ENCODE measurements around the gene ALPK1. TPM values are rescaled to one million over a fixed set of nuclear protein-coding genes. Genes with fewer than 3 reads are reported as not detected.

ALPK1 gene
- total RNA-seq, 1 experiment from 2014 or later: 0.17 TPM

DNA sequence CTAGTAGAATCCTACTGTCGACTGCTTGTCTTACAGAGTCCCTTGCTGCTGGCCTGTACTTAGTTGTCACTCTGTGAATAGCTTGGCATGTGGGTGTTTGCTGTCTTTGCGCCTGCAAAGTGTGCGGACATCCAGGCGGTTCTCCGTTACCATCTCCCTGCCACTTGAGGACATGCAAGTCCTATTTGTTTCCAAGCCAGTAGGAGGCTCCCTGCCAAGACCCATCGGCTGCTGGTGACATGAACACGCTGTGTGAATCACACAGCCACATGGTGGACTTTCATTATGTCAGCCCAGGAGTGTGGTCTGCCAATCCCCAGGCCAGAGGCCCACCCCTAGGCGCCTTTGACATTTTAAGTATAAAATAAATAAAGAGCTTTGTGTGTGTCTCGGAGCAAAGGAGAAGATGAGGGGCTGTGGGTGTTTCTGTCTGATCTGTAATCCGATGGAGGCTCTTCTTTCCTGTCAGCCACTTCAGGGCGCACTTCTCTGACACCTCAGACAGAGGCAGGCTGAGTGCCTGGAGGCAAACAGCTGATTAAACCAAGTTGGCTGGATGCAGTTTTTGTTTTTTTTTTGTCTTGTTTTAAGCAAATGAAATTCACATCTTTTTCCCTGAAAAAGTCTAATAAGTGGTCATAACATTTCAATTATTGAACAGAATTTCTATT is 51.5 kb downstream of the ALPK1 start:
- H3K4me2 ChIP-seq (ENCODE audit: insufficient read depth, insufficient read length, low read length): no peak overlapping the region
- Mint-ChIP-seq H3K4me3 (no peak overlapping the region), H3K27ac (no peak overlapping the region)

More for the DNA sequence above, 51.5 kb downstream of the ALPK1 start:
- no peaks in the 10 kb centered on the region for H3K9me3 ChIP-seq (ENCODE audit: control insufficient read depth, low read depth, low read length)
- H3K4me1 ChIP-seq (ENCODE audit: insufficient read depth, low read length): no peaks in the 10 kb centered on the region
- no peaks in the 10 kb centered on the region for H4K20me1 ChIP-seq (ENCODE audit: control insufficient read depth, insufficient read depth, insufficient read length)
- H3K27ac ChIP-seq (ENCODE audit: insufficient read length, low read depth, low read length): no peak overlapping the region
- no peaks in the 10 kb centered on the region for H3K79me1 ChIP-seq (ENCODE audit: insufficient read depth, low read depth, low read length, poor library complexity, severe bottlenecking)
- no peak overlapping the region for H2BK15ac ChIP-seq (ENCODE audit: low read depth, low read length)
- H4K8ac ChIP-seq (replicated peaks; ENCODE audit: insufficient read length, low read depth, low read length): no peak overlapping the region
- Mint-ChIP-seq H3K27me3 (ENCODE audit: low read depth) (peaks cover 14% of the 10 kb centered on the region), H3K4me1 (peaks cover 18 to 30% of the 10 kb centered on the region in 2 experiments), H3K36me3 (ENCODE audit: insufficient read depth in 1 of 3, low read depth in 3 of 3) (no peaks in the 10 kb centered on the region), H3K9me3 (no peaks in the 10 kb centered on the region)
- H2AK5ac ChIP-seq (ENCODE audit: insufficient read length, low read length): no peak overlapping the region
- no peak overlapping the region for H2BK12ac ChIP-seq (ENCODE audit: insufficient read length, low read depth, low read length)
- no peak overlapping the region for H3K56ac ChIP-seq (ENCODE audit: insufficient read length, low read depth, low read length)
- no peak overlapping the region for H4K91ac ChIP-seq (ENCODE audit: insufficient read length, low read depth, low read length)
- H3K23me2 ChIP-seq (ENCODE audit: insufficient read length, low read depth, low read length, poor library complexity, severe bottlenecking): no peaks in the 10 kb centered on the region
- no peak overlapping the region for H2AFZ ChIP-seq (ENCODE audit: low read length)
- no peak overlapping the region for H3T11ph ChIP-seq (ENCODE audit: low read length)
- H2BK20ac ChIP-seq (ENCODE audit: low read depth, low read length, poor library complexity, severe bottlenecking): no peak overlapping the region
- H3K4ac ChIP-seq (ENCODE audit: low read depth, low read length): no peak overlapping the region
- no peaks in the 10 kb centered on the region for H3K27me3 ChIP-seq (ENCODE audit: insufficient read depth, low read length)
- no peak overlapping the region for H3K9ac ChIP-seq (ENCODE audit: extremely low read depth, insufficient read length, low read length)
- no peak overlapping the region for H3K14ac ChIP-seq (ENCODE audit: insufficient read depth, low read length)
- no peak overlapping the region for H3K23ac ChIP-seq (ENCODE audit: insufficient read length, low read depth, low read length)
- H3K79me2 ChIP-seq (ENCODE audit: insufficient read depth, low read length): no peaks in the 10 kb centered on the region
- no peak overlapping the region for H3K18ac ChIP-seq (ENCODE audit: insufficient read length, low read depth, low read length)
- peak; percentile 59; the same call in 2 of the 3 replicates for TF ChIP-seq CTCF (conservative IDR thresholded peaks at IDR 0.05)
- peak; percentile 85 for DNase-seq
- H2BK120ac ChIP-seq (ENCODE audit: low read depth, low read length, poor library complexity, severe bottlenecking): no peak overlapping the region
- no CpG with 5 or more reads among the region's 11 CpGs for WGBS (ENCODE audit: extremely low coverage, insufficient read length, low lambda C conversion rate)
- no peak overlapping the region for H4K5ac ChIP-seq (ENCODE audit: insufficient read length, low read depth, low read length)
- H2BK5ac ChIP-seq (ENCODE audit: insufficient read length, low read length): no peak overlapping the region

All from H9 (cell line).